Bronchial epithelial cell (primary cell): Measurements from ENCODE around the gene OAT. TPM values are rescaled to one million over a fixed set of nuclear protein-coding genes. Genes with fewer than 3 reads are reported as not detected.

Experiments used
- DNase-seq: peaks from one replicate; pipeline ENCODE4 v3.0.0-alpha.2; 2010; ENCODE audit warnings: low read depth
- FAIRE-seq: peaks from 2 replicates; lab custom pipeline; 2011; peaks lifted over from hg19 to GRCh38; lab: Jason Lieb, UNC
- H3K27me3 ChIP-seq: 2 replicates; pipeline ENCODE4 v1.5.1; 2011; ENCODE audit warnings: low read length; ENCODE audit not compliant: control insufficient read depth, insufficient read depth
- H3K36me3 ChIP-seq: 2 replicates; pipeline ENCODE4 v1.5.1; 2011; ENCODE audit warnings: low read length; ENCODE audit not compliant: control insufficient read depth, insufficient read depth
- H3K4me3 ChIP-seq: 2 replicates; pipeline ENCODE4 v1.5.1; 2011; ENCODE audit warnings: mild to moderate bottlenecking, low read depth, low read length, control low read depth
- total RNA-seq: library from RNA; depleted of rRNA; stranded (reverse); fragments of >200 nt; gene quantifications from 2 replicates; pipeline ENCODE4 v1.2.1, GENCODE V29; 2014
- TF ChIP-seq, protein P1 (sequence below): IDR thresholded peaks from 2 replicates; pipeline ENCODE4 v1.5.1; 2011; ENCODE audit warnings: mild to moderate bottlenecking, moderate library complexity, low read length, control low read depth, inconsistent platforms; ENCODE audit not compliant: insufficient read depth, severe bottlenecking

OAT gene
- total RNA-seq, 1 donor from 2014 or later = 130 TPM

DNA sequence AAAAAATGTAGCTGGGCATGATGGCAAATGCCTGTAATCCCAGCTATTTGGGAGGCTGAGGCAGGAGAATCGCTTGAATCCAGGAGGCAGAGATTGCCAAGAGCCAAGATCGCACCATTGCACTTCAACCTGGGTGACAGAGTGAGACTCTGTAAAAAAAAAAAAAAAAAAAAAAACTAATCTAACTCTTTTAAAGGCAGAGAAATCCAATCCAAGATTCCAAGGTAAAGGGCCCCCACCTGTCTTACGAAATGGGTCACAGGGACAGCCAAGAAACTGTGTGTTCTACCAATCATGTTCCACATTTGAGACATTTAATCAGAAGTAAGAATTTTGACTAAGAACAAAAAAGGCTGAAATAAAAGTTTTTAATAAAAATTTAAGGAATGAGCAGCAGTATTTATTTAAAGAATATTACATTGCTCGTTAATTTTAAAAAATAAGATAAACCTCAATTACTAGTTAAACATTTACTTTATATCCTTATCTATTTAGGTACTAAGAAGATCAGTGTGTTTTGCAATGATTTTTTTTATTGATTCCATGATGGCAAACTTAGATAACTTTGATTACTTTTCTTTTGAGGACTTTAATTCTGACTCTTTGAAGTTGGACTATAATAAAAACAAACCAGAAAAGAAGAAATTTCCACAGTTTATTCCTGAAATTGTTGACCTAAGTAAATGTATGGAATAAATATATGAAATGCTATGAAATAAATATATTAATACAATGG, 6.7 kb upstream of the OAT start:
- TF ChIP-seq, protein P1, sequence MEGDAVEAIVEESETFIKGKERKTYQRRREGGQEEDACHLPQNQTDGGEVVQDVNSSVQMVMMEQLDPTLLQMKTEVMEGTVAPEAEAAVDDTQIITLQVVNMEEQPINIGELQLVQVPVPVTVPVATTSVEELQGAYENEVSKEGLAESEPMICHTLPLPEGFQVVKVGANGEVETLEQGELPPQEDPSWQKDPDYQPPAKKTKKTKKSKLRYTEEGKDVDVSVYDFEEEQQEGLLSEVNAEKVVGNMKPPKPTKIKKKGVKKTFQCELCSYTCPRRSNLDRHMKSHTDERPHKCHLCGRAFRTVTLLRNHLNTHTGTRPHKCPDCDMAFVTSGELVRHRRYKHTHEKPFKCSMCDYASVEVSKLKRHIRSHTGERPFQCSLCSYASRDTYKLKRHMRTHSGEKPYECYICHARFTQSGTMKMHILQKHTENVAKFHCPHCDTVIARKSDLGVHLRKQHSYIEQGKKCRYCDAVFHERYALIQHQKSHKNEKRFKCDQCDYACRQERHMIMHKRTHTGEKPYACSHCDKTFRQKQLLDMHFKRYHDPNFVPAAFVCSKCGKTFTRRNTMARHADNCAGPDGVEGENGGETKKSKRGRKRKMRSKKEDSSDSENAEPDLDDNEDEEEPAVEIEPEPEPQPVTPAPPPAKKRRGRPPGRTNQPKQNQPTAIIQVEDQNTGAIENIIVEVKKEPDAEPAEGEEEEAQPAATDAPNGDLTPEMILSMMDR = no peak
- no peaks in the 10 kb centered on the region for H3K27me3 ChIP-seq
- DNase-seq = no peak
- no peak overlapping the region for H3K4me3 ChIP-seq
- FAIRE-seq = no peak
- H3K36me3 ChIP-seq = no peaks in the 10 kb centered on the region

DNA sequence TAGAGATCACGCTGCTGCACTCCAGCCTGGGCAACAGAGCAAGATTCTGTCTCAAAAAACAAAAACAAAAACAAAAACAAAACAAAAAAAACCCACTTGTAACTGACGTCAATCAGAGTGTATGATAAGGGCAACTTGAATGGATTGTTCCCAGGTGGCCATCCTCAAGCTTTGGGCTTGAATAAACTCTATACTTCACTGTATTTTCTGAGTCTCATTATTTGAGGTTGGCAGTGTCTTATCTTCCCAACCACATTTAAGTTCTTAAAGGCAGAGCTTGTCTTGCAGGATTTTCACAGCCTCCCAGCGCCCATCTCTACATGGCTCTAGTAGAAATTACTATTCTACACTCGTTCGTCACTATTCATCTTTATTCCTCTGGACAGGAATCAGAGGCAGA, 5.1 kb upstream of the OAT start:
- DNase-seq (no peak), FAIRE-seq (no peak)
- Histone ChIP-seq H3K36me3 (no peaks in the 10 kb centered on the region), H3K27me3 (no peaks in the 10 kb centered on the region), H3K4me3 (no peak overlapping the region)
- TF ChIP-seq, protein P1 = no peak

DNA sequence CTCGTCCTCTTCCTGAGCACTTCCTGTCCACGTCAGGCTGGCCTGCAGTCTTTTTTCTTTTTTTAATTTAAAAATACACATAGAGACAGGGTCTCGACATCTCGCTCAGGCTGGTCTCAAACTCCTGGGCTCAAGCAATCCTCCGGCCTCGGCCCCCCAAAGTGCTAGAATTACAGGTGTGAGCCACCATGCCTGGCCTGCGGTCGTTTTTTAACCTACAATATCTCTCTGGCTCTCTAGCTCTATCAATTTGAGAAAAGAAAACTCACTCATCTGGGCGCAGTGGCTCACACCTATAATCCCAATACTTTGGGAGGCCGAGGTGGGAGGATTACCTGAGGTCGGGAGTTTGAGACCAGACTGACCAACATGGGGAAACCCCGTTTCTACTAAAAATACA, 4.0 kb upstream of the OAT start:
- no peak for DNase-seq
- H3K36me3 ChIP-seq = no peaks in the 10 kb centered on the region
- H3K27me3 ChIP-seq = no peaks in the 10 kb centered on the region
- TF ChIP-seq, protein P1 = no peak
- no peak overlapping the region for H3K4me3 ChIP-seq
- no peak for FAIRE-seq

DNA sequence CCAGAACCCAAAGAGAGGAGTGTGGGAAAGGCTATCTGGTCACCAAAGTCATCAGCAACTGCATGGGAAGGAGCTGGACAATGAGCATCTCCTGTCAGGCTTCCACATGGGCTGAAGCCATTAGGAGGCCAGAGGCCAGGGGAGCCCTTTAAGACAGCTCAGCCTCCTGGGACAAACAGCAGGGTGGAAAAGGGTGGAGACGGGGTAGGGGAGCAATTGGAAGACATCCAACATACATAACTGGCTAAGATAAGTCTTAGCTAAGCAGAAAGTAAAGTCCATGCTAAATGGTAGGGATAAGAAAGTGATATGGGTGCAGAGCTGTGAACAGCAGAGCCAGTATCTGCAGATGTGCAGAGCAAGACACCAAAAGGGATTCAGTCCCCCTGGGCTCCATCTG, 1.5 kb upstream of the OAT start:
- FAIRE-seq (no peak), DNase-seq (no peak)
- H3K36me3 ChIP-seq = no peaks in the 10 kb centered on the region
- H3K4me3 ChIP-seq = no peak overlapping the region
- H3K27me3 ChIP-seq = no peaks in the 10 kb centered on the region
- TF ChIP-seq, protein P1 = no peak

DNA sequence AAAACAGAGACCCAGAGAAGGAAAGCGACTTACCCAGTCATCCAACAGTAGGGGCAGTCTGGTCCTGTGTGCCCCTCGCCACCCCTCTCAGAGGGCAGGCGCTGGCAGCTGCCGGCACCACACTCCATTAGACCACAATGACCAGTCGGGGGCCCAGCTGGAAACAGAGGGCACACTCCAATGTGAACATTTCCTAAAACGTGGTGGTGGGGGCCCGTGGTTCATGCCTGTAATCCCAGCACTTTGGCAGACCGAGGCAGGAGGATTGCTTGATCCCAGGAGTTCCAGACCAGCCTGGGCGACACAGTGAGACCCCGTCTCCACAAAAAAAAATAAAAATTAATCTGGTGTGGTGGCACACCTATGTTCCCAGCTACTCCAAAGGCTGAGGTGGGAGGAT, 912 bp upstream of the OAT start:
- Histone ChIP-seq H3K4me3 (no peak overlapping the region), H3K27me3 (no peaks in the 10 kb centered on the region), H3K36me3 (no peaks in the 10 kb centered on the region)
- DNase-seq = no peak
- no peak for FAIRE-seq
- TF ChIP-seq, protein P1 = no peak
